ENCODE results near the gene C16orf96.

GRCh38 chr16:4623593-4623992 is 67.5 kb downstream of the C16orf96 start:
- no peak for TF ChIP-seq CTCF (IDR thresholded peaks at IDR 0.05; ENCODE audit: insufficient read depth, low read length)
- no peak for TF ChIP-seq GABPA (IDR thresholded peaks at IDR 0.05; ENCODE audit: low read depth)
